Loucy (cell line): Measurements from ENCODE around the gene OLA1.

Experiments used
- H2AFZ ChIP-seq: fragments of 200-600 bp; sonication (generic); 2 replicates; pipeline ENCODE4 v1.6.0; 2016; ENCODE audit warnings: antibody characterized with exemption, mild to moderate bottlenecking, low read length, moderate library complexity
- H3F3A ChIP-seq: fragments of 200-600 bp; 2 replicates; pipeline ENCODE4 v1.6.0; 2016; ENCODE audit warnings: antibody characterized with exemption, low read depth, mild to moderate bottlenecking
- H3K27me3 ChIP-seq: fragments of 200-600 bp; sonication (generic); 2 replicates; pipeline ENCODE4 v1.6.1; 2014; ENCODE audit warnings: low read length, mild to moderate bottlenecking; ENCODE audit not compliant: insufficient read depth, poor library complexity, severe bottlenecking
- H3K36me3 ChIP-seq: fragments of 200-600 bp; sonication (generic); 2 replicates; pipeline ENCODE4 v1.6.1; 2016; ENCODE audit warnings: low read length; ENCODE audit not compliant: insufficient read depth
- H3K4me1 ChIP-seq: fragments of 200-600 bp; sonication (generic); 2 replicates; pipeline ENCODE4 v1.5.1; 2014; ENCODE audit warnings: low read length, mild to moderate bottlenecking; ENCODE audit not compliant: insufficient read depth, poor library complexity, severe bottlenecking
- H3K4me2 ChIP-seq: fragments of 200-600 bp; sonication (generic); 2 replicates; pipeline ENCODE4 v1.6.0; 2014; ENCODE audit warnings: antibody characterized with exemption, low read length, low read depth, mild to moderate bottlenecking; ENCODE audit not compliant: poor library complexity, severe bottlenecking
- H3K4me3 ChIP-seq: fragments of 200-600 bp; sonication (generic); 2 replicates; pipeline ENCODE4 v1.5.1; 2014; ENCODE audit warnings: low read length, mild to moderate bottlenecking, mixed read lengths; ENCODE audit not compliant: poor library complexity, severe bottlenecking
- H3K79me2 ChIP-seq: fragments of 200-600 bp; sonication (generic); 2 replicates; pipeline ENCODE4 v1.6.1; 2014; ENCODE audit warnings: low read length; ENCODE audit not compliant: insufficient read depth
- H3K9ac ChIP-seq: fragments of 200-600 bp; sonication (generic); 2 replicates; pipeline ENCODE4 v1.6.0; 2014; ENCODE audit warnings: mild to moderate bottlenecking, low read depth, low read length, moderate library complexity; ENCODE audit not compliant: poor library complexity, severe bottlenecking
- H3K9me2 ChIP-seq: fragments of 200-600 bp; sonication (generic); replicated peaks from 2 replicates; pipeline ENCODE4 v1.6.1; 2016; ENCODE audit warnings: low read depth, low read length, mixed read lengths
- H3K9me3 ChIP-seq: fragments of 200-600 bp; sonication (generic); 2 replicates; pipeline ENCODE4 v1.6.1; 2014; ENCODE audit warnings: mild to moderate bottlenecking, antibody characterized with exemption, low read length, low read depth; ENCODE audit not compliant: insufficient read depth
- H4K20me1 ChIP-seq: fragments of 200-600 bp; sonication (generic); 2 replicates; pipeline ENCODE4 v1.6.0; 2014; ENCODE audit warnings: antibody characterized with exemption, low read length, mild to moderate bottlenecking; ENCODE audit not compliant: insufficient read depth, poor library complexity, severe bottlenecking
- EZH2phosphoT487 ChIP-seq: fragments of 200-600 bp; IDR thresholded peaks from 2 replicates; pipeline ENCODE4 v1.6.1; 2018; ENCODE audit warnings: antibody characterized with exemption, mild to moderate bottlenecking, moderate library complexity, borderline replicate concordance
- TF ChIP-seq, protein P1 (sequence below): fragments of 200-600 bp; sonication (generic); conservative IDR thresholded peaks from 2 replicates; pipeline ENCODE4 v1.5.1; 2014; ENCODE audit warnings: mild to moderate bottlenecking, antibody characterized with exemption, low read length

OLA1 gene

DNA sequence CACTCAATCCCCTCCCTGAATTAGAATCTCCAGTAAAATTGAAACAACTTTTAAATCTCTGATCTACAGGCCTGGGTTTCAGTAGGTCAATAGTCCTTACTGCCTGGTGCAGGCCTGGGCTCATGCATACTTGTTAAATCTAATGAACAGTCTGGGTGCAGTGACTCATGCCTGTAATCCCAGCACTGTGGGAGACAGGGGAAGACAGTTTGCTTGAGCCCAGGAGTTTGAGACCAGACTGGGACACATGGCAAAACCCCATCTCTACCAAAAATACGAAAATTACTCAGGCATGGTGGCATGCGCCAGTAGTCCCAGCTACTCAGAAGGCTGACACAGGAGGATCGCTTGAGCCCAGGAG, 188.5 kb downstream of the OLA1 start:
- Histone ChIP-seq H3K36me3 (no peaks in the 10 kb centered on the region), H3K4me3 (no peak overlapping the region), H3F3A (no peaks in the 10 kb centered on the region), H3K27me3 (no peaks in the 10 kb centered on the region), H4K20me1 (no peaks in the 10 kb centered on the region), H3K4me2 (no peak overlapping the region), H3K79me2 (no peaks in the 10 kb centered on the region), H3K9me3 (no peaks in the 10 kb centered on the region), H2AFZ (no peak overlapping the region), H3K9ac (no peak overlapping the region), H3K4me1 (no peaks in the 10 kb centered on the region), H3K9me2 (no peaks in the 10 kb centered on the region)
- TF ChIP-seq, protein P1, sequence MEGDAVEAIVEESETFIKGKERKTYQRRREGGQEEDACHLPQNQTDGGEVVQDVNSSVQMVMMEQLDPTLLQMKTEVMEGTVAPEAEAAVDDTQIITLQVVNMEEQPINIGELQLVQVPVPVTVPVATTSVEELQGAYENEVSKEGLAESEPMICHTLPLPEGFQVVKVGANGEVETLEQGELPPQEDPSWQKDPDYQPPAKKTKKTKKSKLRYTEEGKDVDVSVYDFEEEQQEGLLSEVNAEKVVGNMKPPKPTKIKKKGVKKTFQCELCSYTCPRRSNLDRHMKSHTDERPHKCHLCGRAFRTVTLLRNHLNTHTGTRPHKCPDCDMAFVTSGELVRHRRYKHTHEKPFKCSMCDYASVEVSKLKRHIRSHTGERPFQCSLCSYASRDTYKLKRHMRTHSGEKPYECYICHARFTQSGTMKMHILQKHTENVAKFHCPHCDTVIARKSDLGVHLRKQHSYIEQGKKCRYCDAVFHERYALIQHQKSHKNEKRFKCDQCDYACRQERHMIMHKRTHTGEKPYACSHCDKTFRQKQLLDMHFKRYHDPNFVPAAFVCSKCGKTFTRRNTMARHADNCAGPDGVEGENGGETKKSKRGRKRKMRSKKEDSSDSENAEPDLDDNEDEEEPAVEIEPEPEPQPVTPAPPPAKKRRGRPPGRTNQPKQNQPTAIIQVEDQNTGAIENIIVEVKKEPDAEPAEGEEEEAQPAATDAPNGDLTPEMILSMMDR: no peak
- no peak for TF ChIP-seq EZH2phosphoT487

DNA sequence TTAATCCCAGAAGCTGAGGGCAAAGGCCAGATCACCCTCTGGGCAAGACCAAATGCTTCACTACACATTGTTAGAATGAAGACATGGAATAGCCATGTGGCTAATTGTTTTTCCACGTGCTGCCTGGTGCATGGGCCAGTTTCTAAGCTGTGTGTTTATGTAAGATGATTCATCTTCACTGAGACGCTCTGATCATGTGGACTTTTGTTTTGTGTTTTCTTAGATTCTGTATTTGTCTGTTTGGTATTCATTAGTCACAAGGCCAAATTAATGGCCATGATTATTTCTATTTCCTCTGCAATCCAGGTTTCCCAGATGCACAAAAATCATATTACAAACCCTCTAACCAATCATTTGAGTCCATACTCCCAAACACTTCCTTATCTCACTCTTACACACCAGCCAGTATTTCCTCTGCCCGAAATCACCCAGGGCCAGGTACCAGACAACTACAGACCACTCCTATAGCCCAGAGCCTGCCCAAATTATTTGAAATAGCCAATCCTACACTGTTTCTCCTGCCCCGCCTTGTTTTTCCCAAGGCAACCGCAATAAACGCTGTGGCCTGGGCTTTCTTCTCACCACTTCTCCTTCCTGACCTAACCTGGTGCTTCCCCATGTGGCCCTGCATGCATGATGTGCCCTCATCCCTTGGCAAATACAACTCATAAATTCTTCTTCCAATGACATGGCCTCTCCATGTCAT, 189.0 kb downstream of the OLA1 start:
- TF ChIP-seq, protein P1: no peak
- no peak for TF ChIP-seq EZH2phosphoT487
- Histone ChIP-seq H2AFZ (no peak overlapping the region), H4K20me1 (no peaks in the 10 kb centered on the region), H3K36me3 (no peaks in the 10 kb centered on the region), H3K9ac (no peak overlapping the region), H3K4me2 (no peak overlapping the region), H3K9me3 (no peaks in the 10 kb centered on the region), H3K4me1 (no peaks in the 10 kb centered on the region), H3F3A (no peaks in the 10 kb centered on the region), H3K9me2 (no peaks in the 10 kb centered on the region), H3K27me3 (no peaks in the 10 kb centered on the region), H3K79me2 (no peaks in the 10 kb centered on the region), H3K4me3 (no peak overlapping the region)

DNA sequence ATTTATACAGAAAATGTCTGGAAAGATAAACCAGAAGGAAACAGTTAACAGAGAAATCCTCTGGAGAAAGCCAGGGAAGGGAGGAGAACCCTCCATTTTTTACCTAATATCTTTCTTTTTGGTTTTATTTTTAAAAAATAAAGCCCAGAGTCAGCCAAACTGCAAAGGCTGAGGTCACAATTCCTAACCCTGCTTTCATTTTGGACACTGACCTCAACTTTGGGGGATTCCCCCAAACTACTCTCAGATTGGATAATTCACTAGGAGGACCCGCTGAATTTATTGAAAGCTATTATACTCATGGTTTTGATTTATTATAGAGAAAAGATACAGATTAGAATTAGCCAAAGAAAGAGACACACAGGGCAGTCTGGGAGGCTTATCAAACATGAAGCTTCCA, 189.9 kb downstream of the OLA1 start:
- Histone ChIP-seq H3K9ac (no peak overlapping the region), H3K79me2 (no peaks in the 10 kb centered on the region), H3K4me2 (no peak overlapping the region), H3K9me3 (no peaks in the 10 kb centered on the region), H4K20me1 (no peaks in the 10 kb centered on the region), H3K9me2 (no peaks in the 10 kb centered on the region), H2AFZ (no peak overlapping the region), H3F3A (no peaks in the 10 kb centered on the region), H3K4me3 (no peak overlapping the region), H3K4me1 (no peaks in the 10 kb centered on the region), H3K27me3 (no peaks in the 10 kb centered on the region), H3K36me3 (no peaks in the 10 kb centered on the region)
- TF ChIP-seq, protein P1: no peak
- no peak for TF ChIP-seq EZH2phosphoT487
